ENCODE measurements around the gene CASD1.

CASD1 gene

DNA sequence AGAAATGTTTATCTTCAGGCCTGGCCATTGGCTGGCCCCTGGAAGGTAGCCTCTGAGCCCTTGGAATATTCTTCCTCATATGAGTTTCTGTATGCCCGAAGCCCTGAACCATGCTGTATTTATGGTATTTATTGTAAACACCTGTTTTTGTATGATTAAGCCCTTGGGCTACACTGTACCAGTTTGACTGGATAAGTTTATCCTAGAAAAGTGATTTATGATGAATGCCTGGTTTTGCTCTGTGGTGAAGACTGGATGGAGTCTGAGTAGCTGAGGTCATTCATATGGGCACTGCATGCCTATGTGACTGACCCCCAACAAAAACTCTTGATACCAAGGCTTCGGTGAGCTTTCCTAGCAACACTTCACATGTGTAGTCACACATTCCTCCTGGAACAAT, 66.7 kb downstream of the CASD1 start:
- DNase-seq (ENCODE audit: low read depth), result no peak
- H3K4me3 ChIP-seq (ENCODE audit: low read length), result no peak overlapping the region
- TF ChIP-seq, protein P1, sequence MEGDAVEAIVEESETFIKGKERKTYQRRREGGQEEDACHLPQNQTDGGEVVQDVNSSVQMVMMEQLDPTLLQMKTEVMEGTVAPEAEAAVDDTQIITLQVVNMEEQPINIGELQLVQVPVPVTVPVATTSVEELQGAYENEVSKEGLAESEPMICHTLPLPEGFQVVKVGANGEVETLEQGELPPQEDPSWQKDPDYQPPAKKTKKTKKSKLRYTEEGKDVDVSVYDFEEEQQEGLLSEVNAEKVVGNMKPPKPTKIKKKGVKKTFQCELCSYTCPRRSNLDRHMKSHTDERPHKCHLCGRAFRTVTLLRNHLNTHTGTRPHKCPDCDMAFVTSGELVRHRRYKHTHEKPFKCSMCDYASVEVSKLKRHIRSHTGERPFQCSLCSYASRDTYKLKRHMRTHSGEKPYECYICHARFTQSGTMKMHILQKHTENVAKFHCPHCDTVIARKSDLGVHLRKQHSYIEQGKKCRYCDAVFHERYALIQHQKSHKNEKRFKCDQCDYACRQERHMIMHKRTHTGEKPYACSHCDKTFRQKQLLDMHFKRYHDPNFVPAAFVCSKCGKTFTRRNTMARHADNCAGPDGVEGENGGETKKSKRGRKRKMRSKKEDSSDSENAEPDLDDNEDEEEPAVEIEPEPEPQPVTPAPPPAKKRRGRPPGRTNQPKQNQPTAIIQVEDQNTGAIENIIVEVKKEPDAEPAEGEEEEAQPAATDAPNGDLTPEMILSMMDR (IDR thresholded peaks at IDR 0.05; ENCODE audit: insufficient read depth, low read depth, low read length, missing control alignments), result no peak

DNA sequence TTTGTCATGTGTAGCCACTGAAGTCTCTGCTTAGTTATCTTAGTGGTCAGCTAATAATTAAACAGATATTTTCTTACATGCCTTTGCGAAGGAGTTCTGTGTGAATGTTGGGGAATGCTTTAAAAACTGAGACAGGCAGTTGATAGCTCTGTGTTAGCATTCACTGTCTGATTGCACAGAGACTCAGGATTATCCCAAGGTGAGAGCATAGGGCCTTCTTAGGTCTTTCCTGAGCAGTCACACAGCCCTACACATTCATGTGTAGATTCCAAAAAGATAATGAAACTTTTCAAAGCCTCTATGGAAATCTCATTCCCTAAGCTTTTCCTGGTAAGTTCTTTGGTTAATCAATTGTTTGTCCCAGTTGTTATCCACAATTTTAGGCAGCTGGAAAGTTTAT, 67.7 kb downstream of the CASD1 start:
- TF ChIP-seq, protein P1 (IDR thresholded peaks at IDR 0.05; ENCODE audit: insufficient read depth, low read depth, low read length, missing control alignments), result no peak

DNA sequence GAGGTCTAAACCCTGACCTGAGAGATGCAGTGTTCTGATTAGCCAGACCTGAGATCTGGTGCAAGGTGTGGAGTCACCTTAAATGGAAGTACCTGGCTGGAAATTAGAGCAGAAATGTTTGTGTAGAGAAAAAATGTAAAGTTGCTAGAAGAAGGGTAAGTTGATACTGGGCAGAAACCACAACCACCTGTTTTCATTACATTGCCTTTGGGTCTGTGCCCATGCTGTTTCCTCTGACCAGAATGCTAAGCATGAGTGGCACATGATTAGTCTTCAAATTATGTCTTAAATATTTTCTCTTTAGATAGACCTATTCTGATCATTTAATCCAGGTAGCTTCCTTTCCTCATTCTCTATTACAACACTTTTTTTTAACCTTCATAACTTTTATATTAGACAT, 69.0 kb downstream of the CASD1 start:
- no peak overlapping the region for H3K4me3 ChIP-seq (ENCODE audit: low read length)
- TF ChIP-seq, protein P1 (IDR thresholded peaks at IDR 0.05; ENCODE audit: insufficient read depth, low read depth, low read length, missing control alignments), result no peak
- DNase-seq (ENCODE audit: low read depth), result peak; percentile 24

More for the DNA sequence above, 67.7 kb downstream of the CASD1 start:
- H3K4me3 ChIP-seq (ENCODE audit: low read length), result no peak overlapping the region
- DNase-seq (ENCODE audit: low read depth), result no peak

DNA sequence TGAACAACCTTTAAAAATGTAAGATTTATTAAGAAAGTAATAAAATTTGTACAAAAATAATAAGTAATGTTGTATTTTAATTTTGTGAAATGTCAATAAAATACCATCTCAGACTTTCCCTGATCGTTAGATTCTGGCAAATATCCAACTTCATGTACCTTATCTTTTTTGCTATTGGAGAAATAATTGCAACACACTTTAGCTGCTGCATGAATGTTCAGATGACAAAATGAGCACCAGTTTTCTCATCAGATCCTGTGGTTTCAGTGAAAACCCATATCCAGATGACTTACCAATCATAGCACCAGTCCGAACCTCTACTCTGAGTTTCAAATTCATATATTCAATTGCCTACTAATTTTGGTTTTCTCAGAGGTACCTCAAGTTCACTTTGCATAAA, 69.9 kb downstream of the CASD1 start:
- H3K4me3 ChIP-seq (ENCODE audit: low read length), result no peak overlapping the region
- DNase-seq (ENCODE audit: low read depth), result no peak
- TF ChIP-seq, protein P1 (IDR thresholded peaks at IDR 0.05; ENCODE audit: insufficient read depth, low read depth, low read length, missing control alignments), result no peak

DNA sequence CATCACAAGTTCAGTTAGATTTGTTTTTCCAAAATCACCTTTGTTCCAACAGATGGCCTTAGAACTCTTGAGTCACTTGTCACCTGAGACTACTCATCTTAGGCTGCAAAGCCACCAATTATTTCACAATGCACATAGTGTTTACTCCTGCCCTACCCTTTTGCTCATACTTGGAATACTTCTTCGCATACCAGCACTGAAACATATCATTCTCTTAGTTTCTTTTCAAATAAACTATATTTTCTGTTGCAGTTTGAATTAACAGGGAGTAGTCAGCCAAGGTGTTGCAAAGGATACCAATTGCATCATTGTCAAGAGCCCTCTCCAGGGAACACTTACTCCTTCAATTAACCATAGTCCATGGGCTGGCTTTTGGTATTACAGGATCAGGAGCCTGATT, 71.0 kb downstream of the CASD1 start:
- H3K4me3 ChIP-seq (ENCODE audit: low read length), result no peak overlapping the region
- TF ChIP-seq, protein P1 (IDR thresholded peaks at IDR 0.05; ENCODE audit: insufficient read depth, low read depth, low read length, missing control alignments), result no peak
- DNase-seq (ENCODE audit: low read depth), result peak; percentile 41

DNA sequence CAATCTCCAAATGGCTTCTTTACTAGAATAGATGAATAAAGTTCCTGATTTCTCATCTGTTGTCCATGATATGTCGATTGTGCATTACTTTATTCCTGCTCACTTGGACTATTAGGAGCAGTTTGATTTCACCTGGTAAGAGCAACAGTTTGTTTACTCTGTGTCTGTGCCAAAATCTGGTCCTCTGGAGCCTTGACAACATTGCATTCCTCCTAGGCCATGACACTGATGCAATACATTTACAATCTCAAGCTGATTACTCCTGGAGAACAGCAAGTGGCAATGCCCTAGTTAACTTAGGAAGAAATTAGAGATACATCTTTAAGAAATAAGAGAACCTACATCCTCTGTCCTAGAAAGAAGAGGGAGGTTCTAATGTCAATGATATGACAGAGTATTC, 74.5 kb downstream of the CASD1 start:
- TF ChIP-seq, protein P1 (IDR thresholded peaks at IDR 0.05; ENCODE audit: insufficient read depth, low read depth, low read length, missing control alignments), result no peak
- H3K4me3 ChIP-seq (ENCODE audit: low read length), result no peak overlapping the region
- DNase-seq (ENCODE audit: low read depth), result no peak

DNA sequence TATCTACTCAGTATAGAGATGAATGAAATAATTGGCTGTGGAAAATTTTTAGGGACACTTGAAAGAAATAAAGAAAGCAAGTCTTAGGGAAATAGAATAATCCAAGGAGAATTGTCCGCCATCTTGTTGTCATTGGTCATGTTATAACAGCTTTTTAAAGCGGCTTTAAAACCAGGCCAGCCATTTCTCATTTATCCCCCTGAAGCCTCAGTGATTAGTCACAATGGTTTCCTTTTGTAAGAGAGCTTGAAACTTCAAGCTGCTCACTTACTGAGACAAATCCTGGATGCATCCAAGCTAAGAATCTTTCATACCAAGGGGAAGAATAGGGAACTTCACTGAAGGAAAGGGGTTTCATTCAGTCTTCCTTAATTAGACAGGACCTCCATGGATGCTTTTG, 78.5 kb downstream of the CASD1 start:
- no peak for DNase-seq (ENCODE audit: low read depth)
- TF ChIP-seq, protein P1 (IDR thresholded peaks at IDR 0.05; ENCODE audit: insufficient read depth, low read depth, low read length, missing control alignments), result no peak

More for the DNA sequence above, 78.5 kb downstream of the CASD1 start:
- H3K4me3 ChIP-seq (ENCODE audit: low read length), result no peak overlapping the region

Data from epithelial cell of esophagus (primary cell).